Nucleus accumbens (tissue), 56 donors: ENCODE data around the gene CASZ1.

Experiments used
- DNase-seq, 56 donors: peaks; one replicate each; lab custom pipeline; 2025; lab: John Stamatoyannopoulos, UW

CASZ1 gene

GRCh38 chr1:10761503-10762152 lies 34.8 kb downstream of the CASZ1 start:
- no peak for DNase-seq

- DNase-seq: no peak
Measured at GRCh38 chr1:10760566-10761502, 35.6 kb downstream of the CASZ1 start.

- no peak for DNase-seq
Measured at GRCh38 chr1:10759413-10760200, 36.8 kb downstream of the CASZ1 start.

GRCh38 chr1:10756842-10757241 lies 39.6 kb downstream of the CASZ1 start:
- peak in 2 of 56 donors; percentile 3 to 20 for DNase-seq

GRCh38 chr1:10755970-10756521 lies 40.4 kb downstream of the CASZ1 start:
- no peak for DNase-seq

- DNase-seq: peak in 1 of 56 donors; percentile 5
Measured at GRCh38 chr1:10754568-10755329, 41.7 kb downstream of the CASZ1 start.

GRCh38 chr1:10753299-10753698 lies 43.1 kb downstream of the CASZ1 start:
- DNase-seq: no peak

GRCh38 chr1:10751561-10752085 lies 44.8 kb downstream of the CASZ1 start:
- no peak for DNase-seq

GRCh38 chr1:10751160-10751559 lies 45.3 kb downstream of the CASZ1 start:
- no peak for DNase-seq

- no peak for DNase-seq
Measured at GRCh38 chr1:10745886-10746455, 50.5 kb downstream of the CASZ1 start.

GRCh38 chr1:10745383-10745782 lies 51.1 kb downstream of the CASZ1 start:
- no peak for DNase-seq

GRCh38 chr1:10744654-10745238 lies 51.7 kb downstream of the CASZ1 start:
- DNase-seq: no peak

- DNase-seq: no peak
Measured at GRCh38 chr1:10744029-10744428, 52.4 kb downstream of the CASZ1 start.

- DNase-seq: no peak
Measured at GRCh38 chr1:10741696-10742095, 54.8 kb downstream of the CASZ1 start.

GRCh38 chr1:10740123-10740522 lies 56.3 kb downstream of the CASZ1 start:
- no peak for DNase-seq

- DNase-seq: no peak
Measured at GRCh38 chr1:10739589-10739988, 56.9 kb downstream of the CASZ1 start.

GRCh38 chr1:10738061-10739058 lies 58.1 kb downstream of the CASZ1 start:
- DNase-seq: no peak

- no peak for DNase-seq
Measured at GRCh38 chr1:10737651-10738050, 58.8 kb downstream of the CASZ1 start.
